NCI-H1930 (cell line): ENCODE measurements around the gene RFPL2.
"Not testable (repeated sequence)": the region's sequence is repeated elsewhere in the genome, so short reads cannot be mapped to it uniquely, and the experiment has no call there.

Source experiments
- DNase-seq, 2 experiments: peaks; one replicate each; lab custom pipeline; 2025; lab: John Stamatoyannopoulos, UW

Gene RFPL2

GRCh38 chr22:32205974-32206773, 1.3 kb upstream of the RFPL2 start:
- DNase-seq = no peak

GRCh38 chr22:32204040-32204855, 625 bp downstream of the RFPL2 start:
- DNase-seq = peak; percentile 56 to 63

GRCh38 chr22:32203181-32204039, 1.5 kb downstream of the RFPL2 start:
- no peak for DNase-seq

GRCh38 chr22:32202539-32203180, 2.2 kb downstream of the RFPL2 start:
- DNase-seq = peak; percentile 8 to 13

GRCh38 chr22:32202161-32202538, 2.7 kb downstream of the RFPL2 start:
- DNase-seq = no peak

GRCh38 chr22:32200752-32201151, 4.1 kb downstream of the RFPL2 start:
- DNase-seq = no peak

GRCh38 chr22:32199961-32200360, 4.9 kb downstream of the RFPL2 start:
- DNase-seq = no peak

- no peak for DNase-seq
Measured at GRCh38 chr22:32199341-32199740, 5.5 kb downstream of the RFPL2 start.

- not testable (repeated sequence) for DNase-seq
Measured at GRCh38 chr22:32197553-32198226, 7.2 kb downstream of the RFPL2 start.

- DNase-seq = not testable (repeated sequence)
Measured at GRCh38 chr22:32195900-32196299, 9.0 kb downstream of the RFPL2 start.

GRCh38 chr22:32193346-32193745, 11.5 kb downstream of the RFPL2 start:
- DNase-seq = not testable (repeated sequence)

GRCh38 chr22:32191021-32191420, 13.9 kb downstream of the RFPL2 start:
- not testable (repeated sequence) for DNase-seq

- no peak for DNase-seq
Measured at GRCh38 chr22:32185821-32186220, 19.1 kb downstream of the RFPL2 start.

GRCh38 chr22:32183625-32184024, 21.2 kb downstream of the RFPL2 start:
- no peak for DNase-seq

- DNase-seq = no peak
Measured at GRCh38 chr22:32181043-32181442, 23.8 kb downstream of the RFPL2 start.

GRCh38 chr22:32177221-32177765, 27.6 kb downstream of the RFPL2 start:
- DNase-seq = no peak

- no peak for DNase-seq
Measured at GRCh38 chr22:32175683-32176644, 28.9 kb downstream of the RFPL2 start.

GRCh38 chr22:32175115-32175514, 29.8 kb downstream of the RFPL2 start:
- no peak for DNase-seq

GRCh38 chr22:32165681-32166080, 39.2 kb downstream of the RFPL2 start:
- DNase-seq = no peak
